Loucy (cell line): Measurements from ENCODE around the gene FRMD4A.

Experiments
- CTCF ChIP-seq: fragments of 200-600 bp; sonication (generic); conservative IDR thresholded peaks from 2 replicates; pipeline ENCODE4 v1.5.1; 2014; ENCODE audit warnings: mild to moderate bottlenecking, antibody characterized with exemption, low read length
- EZH2phosphoT487 ChIP-seq: fragments of 200-600 bp; IDR thresholded peaks from 2 replicates; pipeline ENCODE4 v1.6.1; 2018; ENCODE audit warnings: antibody characterized with exemption, mild to moderate bottlenecking, moderate library complexity, borderline replicate concordance

- peak; percentile 63 for TF ChIP-seq CTCF
- TF ChIP-seq EZH2phosphoT487, result no peak
Observed at GRCh38 chr10:14200698-14201544, 129.8 kb downstream of the FRMD4A start.
